Activated T-cell treated with anti-CD3 and anti-CD28 coated beads, Interleukin-2, amount 50 U/mL, for 24 hours (primary cell): ENCODE results near the gene PRM1.
A peak's percentile ranks its signal among the peaks of the same experiment; 100 is the strongest.

Source experiments
- DNase-seq: peaks from one replicate; pipeline ENCODE4 v3.0.0-alpha.2; 2020
- H3K27ac Mint-ChIP-seq: 2 replicates; pipeline ENCODE4 v1.8.0; 2020; ENCODE audit warnings: mild to moderate bottlenecking, mixed read lengths
- H3K27me3 Mint-ChIP-seq: 2 replicates; pipeline ENCODE4 v1.8.0; 2020; ENCODE audit warnings: mixed read lengths
- H3K36me3 Mint-ChIP-seq: 2 replicates; pipeline ENCODE4 v1.8.0; 2020; ENCODE audit warnings: low read depth, mixed read lengths
- H3K4me1 Mint-ChIP-seq: 2 replicates; pipeline ENCODE4 v1.8.0; 2020; ENCODE audit warnings: low read depth, mixed read lengths
- H3K4me3 Mint-ChIP-seq: 2 replicates; pipeline ENCODE4 v1.8.0; 2020; ENCODE audit warnings: mild to moderate bottlenecking, moderate library complexity, mixed read lengths
- H3K9me3 Mint-ChIP-seq: 2 replicates; pipeline ENCODE4 v1.8.0; 2020; ENCODE audit warnings: mixed read lengths

The PRM1 gene

DNA sequence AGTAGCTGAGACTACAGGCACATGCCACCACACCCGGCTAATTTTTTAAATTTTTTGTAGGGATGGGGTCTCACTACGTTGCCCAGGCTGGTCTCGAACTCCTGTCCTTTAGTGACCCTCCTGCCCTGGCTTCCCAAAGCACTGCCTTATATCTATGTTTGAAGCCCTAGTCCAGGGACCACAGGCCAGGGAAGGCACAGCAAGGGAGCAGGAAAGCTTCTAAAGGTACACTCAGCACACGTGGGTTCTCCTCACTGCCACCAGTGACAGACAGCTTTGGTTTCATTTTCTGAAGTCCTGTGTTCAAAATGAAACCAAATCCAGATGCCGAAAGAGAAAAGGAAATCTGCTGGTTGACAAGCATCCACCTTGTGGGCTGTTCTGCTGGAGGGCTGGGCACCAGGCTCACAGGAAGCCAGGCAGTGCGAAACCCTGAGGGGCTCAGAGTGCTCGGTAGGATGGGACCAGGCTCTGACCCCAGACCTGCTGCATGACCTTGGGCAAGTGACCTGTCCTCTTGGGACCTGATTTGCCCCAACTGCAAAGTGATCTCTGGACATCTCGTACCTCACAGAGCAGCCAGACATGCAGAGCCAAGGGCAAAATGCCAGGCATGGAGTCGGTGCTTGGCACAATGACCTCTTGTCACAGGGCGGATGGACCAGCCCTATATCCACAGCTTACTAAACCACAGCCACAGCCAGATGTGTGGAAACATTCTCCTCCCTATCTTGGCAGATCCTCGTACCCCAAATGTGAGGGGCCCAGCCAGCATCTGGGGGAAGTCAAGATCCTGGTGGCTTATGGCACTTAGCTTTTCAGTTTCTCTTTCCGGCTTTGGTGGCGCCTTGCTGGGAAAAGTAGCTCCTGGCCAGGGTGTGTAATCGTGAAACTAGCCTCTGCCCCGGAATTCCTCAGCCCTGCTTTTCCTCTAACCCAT is 22.3 kb downstream of the PRM1 start:
- peak; percentile 63 for DNase-seq
- peak overlapping the region; percentile 99 for H3K27ac Mint-ChIP-seq
- no peaks in the 10 kb centered on the region for H3K27me3 Mint-ChIP-seq
- peaks cover 23% of the 10 kb centered on the region for H3K36me3 Mint-ChIP-seq
- H3K4me1 Mint-ChIP-seq: peaks cover 52% of the 10 kb centered on the region
- H3K4me3 Mint-ChIP-seq: peak overlapping the region; percentile 36
- H3K9me3 Mint-ChIP-seq: no peaks in the 10 kb centered on the region

DNA sequence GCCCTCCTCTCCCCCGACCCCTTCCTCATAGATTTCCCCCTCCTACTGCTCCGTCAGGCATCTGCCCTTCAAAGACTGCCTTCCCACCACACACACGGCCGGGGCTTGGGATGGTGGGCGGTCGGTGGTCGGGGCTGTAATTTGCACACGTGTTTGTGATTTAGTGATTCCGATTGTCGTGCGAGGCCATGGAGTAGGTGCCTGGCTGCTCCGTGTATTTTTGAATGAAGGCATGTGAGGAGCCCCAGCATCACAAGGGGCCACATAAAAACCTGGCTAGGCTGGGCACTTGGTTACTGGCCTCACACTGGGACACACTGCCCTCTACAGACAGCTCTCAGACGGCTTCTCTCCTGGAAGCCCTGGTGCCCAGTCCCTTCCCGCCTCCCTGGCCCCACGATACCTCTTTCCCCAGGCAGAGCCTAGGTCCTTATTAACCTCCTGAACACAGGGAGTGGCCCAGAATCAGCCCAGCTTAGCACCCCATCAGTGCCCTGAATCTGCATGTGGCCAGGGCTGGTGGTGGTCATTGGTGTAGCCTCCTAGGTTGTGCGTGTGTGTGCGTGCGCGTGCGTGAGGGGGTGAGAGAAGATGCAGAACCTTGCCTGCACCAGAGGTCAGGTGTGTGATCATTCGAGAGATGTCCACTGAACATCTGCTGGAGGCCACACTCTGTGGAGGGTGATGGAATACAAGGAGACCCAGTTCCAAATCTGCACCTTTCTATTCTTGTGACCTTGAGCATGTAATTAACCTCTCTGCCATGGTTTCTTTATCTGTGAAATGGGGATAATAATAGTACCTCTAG is 23.8 kb downstream of the PRM1 start:
- peak; percentile 76 for DNase-seq
- Mint-ChIP-seq H3K36me3 (peaks cover 38% of the 10 kb centered on the region), H3K27ac (peak overlapping the region; percentile 99), H3K9me3 (no peaks in the 10 kb centered on the region), H3K4me3 (peak overlapping the region; percentile 98), H3K27me3 (no peaks in the 10 kb centered on the region), H3K4me1 (peaks cover 51% of the 10 kb centered on the region)

DNA sequence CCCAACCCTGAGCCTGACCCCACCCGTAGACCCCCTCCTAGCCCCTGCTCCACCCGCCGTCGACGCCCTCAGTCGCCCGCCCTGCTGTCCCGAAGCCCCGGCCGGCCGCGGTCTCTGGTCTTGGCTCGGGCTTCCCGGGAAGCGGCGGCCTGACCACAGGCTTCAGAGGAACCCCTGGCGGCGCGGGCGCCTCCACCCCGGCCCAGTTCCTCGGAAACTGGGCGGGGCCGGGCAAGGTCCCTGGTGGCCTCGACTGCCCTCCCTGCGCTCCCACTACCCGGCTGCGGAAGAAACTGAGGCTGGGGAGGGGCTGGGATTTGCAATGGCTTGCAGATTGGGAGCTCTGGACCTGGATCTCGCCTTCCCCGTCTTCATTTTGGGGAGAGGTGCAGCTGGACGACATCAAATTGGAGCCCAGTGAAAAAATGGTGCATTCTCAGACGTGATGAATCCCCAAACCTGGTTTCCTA is 24.4 kb downstream of the PRM1 start:
- Mint-ChIP-seq H3K4me3 (peak overlapping the region; percentile 98), H3K27ac (peak overlapping the region; percentile 99), H3K9me3 (no peaks in the 10 kb centered on the region), H3K36me3 (peaks cover 44% of the 10 kb centered on the region), H3K4me1 (peaks cover 53% of the 10 kb centered on the region), H3K27me3 (no peaks in the 10 kb centered on the region)
- no peak for DNase-seq

DNA sequence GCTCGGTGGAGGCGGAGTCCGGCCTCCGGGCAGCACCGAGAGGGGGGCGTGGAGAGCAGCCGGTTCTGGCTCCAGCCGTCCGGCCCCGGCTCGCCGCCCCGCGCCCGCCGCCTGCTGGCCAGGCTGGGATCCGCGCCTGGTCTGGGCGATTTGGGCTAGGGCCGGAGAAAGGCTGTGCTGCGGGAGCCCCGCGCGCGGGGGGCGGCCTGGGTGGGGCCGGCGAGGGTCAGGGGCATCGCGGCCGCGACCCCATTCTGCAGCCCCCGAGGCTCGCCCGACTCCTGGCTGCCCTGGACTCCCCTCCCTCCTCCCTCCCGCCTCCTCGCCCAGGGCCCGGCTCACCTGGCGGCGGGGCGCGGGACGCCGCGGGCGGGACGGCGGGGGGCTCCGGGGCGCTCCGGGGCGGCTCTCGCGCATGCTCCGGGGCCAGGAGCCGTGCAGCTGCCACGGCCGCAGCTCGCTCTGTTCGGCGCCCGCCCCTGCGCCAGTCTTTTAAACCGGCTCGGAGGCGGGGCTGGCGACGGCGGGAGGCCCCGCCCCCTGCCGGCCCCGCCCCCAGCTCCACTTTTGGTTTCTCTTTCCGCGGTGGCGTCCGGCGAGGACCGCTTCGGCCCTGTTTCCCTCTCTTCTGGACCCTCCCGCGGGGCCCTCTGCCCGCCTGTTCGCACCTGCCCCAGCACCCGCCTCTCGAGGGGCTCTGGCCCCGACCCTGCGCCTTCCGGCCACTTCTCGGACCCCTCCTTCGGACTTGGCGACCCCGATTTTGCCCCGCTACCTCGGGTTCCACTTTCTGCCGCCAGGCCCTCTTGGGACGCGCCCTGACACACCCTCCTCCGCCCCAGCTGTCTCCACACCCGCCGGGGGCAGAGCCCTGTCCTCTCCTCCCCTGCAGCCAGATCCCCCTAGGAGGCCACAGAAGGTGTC is 25.1 kb downstream of the PRM1 start, which contains the start of gene SOCS1:
Gene SOCS1 (minus strand): TSS at position 468 of the 924 bp plus-strand sequence. CDS start 726 bp downstream, outside the sequence.
- no peaks in the 10 kb centered on the region for H3K27me3 Mint-ChIP-seq
- peaks cover 49% of the 10 kb centered on the region for H3K36me3 Mint-ChIP-seq
- DNase-seq: peak; percentile 95
- H3K9me3 Mint-ChIP-seq: no peaks in the 10 kb centered on the region
- H3K27ac Mint-ChIP-seq: peak within 1 kb of the TSS; percentile 99
- peak within 1 kb of the TSS; percentile 98 for H3K4me3 Mint-ChIP-seq
- peaks cover 58% of the 10 kb centered on the region for H3K4me1 Mint-ChIP-seq

DNA sequence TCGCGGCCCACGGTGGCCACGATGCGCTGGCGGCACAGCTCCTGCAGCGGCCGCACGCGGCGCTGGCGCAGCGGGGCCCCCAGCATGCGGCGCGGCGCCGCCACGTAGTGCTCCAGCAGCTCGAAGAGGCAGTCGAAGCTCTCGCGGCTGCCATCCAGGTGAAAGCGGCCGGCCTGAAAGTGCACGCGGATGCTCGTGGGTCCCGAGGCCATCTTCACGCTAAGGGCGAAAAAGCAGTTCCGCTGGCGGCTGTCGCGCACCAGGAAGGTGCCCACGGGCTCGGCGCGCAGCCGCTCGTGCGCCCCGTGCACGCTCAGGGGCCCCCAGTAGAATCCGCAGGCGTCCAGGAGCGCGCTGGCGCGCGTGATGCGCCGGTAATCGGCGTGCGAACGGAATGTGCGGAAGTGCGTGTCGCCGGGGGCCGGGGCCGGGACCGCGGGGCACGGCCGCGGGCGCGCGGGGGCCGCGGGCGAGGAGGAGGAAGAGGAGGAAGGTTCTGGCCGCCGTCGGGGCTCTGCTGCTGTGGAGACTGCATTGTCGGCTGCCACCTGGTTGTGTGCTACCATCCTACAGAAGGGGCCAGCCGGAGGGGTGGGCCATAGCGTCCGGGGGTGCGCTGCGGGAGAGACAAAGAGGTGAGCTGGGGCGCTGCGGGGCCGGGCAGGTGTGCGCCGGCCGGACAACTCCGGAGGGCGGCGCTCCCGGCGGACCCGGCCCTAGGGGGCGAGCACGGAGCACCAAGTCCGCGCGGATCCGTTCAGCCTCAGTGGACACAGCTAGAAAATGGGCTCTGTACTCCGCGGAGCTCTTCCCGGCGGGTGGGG is 26.0 kb downstream of the PRM1 start:
- Mint-ChIP-seq H3K27me3 (no peaks in the 10 kb centered on the region), H3K27ac (peak overlapping the region; percentile 98), H3K9me3 (no peaks in the 10 kb centered on the region), H3K4me1 (peaks cover 63% of the 10 kb centered on the region), H3K36me3 (peaks cover 55% of the 10 kb centered on the region), H3K4me3 (peak overlapping the region; percentile 96)
- no peak for DNase-seq

DNA sequence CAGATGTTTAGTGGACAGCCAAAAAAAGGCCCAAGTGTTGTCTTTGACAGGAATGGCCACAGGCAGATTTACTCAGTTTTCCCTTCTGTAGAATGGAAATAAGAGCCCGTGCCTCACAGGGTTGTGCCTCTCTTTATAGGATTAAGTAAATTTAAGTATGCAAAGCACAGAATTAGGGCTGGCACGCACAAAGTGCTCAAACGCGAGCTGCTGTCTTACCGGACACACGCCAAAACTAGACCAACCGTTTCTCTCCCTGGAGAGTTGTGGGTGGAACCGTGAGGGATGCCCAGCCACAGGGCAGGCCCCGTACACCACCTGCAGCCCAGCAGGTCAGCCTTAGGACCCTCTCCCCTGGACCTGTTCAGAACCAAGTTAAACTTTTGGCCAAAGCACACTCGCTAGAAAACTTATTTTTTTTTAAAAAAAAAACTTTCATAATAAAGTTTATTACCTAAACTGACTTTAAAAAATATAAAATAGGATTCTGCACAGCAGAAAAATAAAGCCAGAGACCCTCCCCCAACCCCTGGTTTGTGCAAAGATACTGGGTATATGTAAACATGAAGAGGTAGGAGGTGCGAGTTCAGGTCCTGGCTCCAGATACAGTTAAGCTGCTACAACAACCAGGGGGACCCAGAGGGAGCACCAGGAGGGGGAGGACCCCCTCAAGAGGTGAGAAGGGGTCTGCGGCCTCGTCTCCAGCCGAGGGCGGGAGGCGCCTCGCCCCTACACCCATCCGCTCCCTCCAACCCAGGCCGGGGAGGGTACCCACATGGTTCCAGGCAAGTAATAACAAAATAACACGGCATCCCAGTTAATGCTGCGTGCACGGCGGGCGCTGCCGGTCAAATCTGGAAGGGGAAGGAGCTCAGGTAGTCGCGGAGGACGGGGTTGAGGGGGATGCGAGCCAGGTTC is 26.9 kb downstream of the PRM1 start:
- H3K4me3 Mint-ChIP-seq: peak overlapping the region; percentile 96
- H3K4me1 Mint-ChIP-seq: peaks cover 63% of the 10 kb centered on the region
- H3K27me3 Mint-ChIP-seq: no peaks in the 10 kb centered on the region
- peaks cover 55% of the 10 kb centered on the region for H3K36me3 Mint-ChIP-seq
- peak overlapping the region; percentile 98 for H3K27ac Mint-ChIP-seq
- peak; percentile 71 for DNase-seq
- no peaks in the 10 kb centered on the region for H3K9me3 Mint-ChIP-seq

DNA sequence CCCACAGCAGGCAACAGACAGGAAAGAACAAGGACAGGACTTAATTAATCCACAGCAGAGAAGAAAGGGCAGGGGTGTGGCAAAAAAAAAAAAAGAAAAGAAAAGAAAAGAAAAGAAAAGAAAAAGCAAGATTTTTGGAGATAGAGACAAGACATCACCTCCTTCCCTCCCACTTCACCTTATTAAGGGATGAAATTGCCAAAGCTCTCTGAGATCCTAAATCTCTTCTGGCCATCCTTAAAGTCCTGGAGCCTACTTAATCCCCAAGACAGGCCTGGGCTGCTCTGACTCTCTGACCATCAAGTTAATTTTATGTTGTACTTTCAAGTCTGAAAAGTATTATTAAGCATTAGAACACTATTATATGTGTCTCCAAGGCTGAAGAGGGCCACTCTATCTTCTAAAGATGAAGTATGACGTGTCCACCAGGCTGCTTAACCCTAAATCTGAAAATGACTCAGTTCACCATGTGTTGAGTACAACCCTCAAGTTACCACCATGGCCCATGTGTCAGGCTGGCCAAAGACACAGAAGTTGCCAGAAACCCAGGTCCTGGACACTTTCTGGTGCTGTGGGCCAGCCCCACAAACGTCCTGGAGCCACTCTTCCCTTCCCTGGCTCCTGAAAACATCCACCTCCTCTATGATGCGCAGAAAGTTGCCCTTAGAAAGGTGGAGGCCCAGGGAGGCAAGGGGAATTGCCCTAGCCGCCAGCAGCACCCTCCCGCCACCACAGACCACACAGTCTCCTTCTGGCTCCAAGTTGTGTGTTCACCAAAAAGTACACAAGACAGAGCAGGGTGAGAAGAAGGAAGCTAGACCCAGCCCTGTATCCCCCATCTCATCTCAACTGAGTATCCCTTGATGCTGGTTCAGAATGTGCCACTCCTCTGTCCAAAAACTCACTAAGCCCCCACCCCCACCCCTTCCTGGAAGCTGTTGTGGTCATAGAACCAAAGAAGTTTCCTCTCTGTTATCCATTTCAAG is 27.8 kb downstream of the PRM1 start:
- peak; percentile 78 for DNase-seq
- peak overlapping the region; percentile 98 for H3K27ac Mint-ChIP-seq
- H3K4me1 Mint-ChIP-seq: peaks cover 61% of the 10 kb centered on the region
- no peaks in the 10 kb centered on the region for H3K9me3 Mint-ChIP-seq
- peaks cover 59% of the 10 kb centered on the region for H3K36me3 Mint-ChIP-seq
- H3K27me3 Mint-ChIP-seq: no peaks in the 10 kb centered on the region
- H3K4me3 Mint-ChIP-seq: peak overlapping the region; percentile 96

DNA sequence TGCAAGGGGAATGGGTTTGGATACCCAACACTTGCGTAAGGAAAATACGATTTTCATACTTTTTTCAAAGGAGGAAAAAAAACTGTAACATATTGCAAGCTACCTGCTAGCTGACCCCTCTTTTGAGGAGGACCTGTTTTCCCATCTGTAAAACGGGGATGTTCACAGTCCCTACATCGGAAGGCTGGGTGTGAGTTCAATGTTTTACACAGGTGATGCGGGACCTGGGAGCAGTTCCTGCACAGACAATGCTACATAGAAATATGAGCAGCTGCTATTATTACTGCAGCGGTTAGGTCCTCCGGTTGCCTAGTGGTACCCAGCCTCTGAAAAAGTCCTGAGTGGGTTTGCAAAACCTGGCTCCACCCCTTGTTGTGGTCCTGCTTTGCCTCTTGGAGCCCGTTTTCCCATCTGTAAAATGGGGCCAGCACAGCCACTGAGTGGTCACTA is 28.6 kb downstream of the PRM1 start:
- Mint-ChIP-seq H3K27ac (peak overlapping the region; percentile 98), H3K4me3 (peak overlapping the region; percentile 96), H3K4me1 (peaks cover 62% of the 10 kb centered on the region), H3K36me3 (peaks cover 64% of the 10 kb centered on the region), H3K9me3 (no peaks in the 10 kb centered on the region), H3K27me3 (no peaks in the 10 kb centered on the region)
- peak; percentile 62 for DNase-seq

DNA sequence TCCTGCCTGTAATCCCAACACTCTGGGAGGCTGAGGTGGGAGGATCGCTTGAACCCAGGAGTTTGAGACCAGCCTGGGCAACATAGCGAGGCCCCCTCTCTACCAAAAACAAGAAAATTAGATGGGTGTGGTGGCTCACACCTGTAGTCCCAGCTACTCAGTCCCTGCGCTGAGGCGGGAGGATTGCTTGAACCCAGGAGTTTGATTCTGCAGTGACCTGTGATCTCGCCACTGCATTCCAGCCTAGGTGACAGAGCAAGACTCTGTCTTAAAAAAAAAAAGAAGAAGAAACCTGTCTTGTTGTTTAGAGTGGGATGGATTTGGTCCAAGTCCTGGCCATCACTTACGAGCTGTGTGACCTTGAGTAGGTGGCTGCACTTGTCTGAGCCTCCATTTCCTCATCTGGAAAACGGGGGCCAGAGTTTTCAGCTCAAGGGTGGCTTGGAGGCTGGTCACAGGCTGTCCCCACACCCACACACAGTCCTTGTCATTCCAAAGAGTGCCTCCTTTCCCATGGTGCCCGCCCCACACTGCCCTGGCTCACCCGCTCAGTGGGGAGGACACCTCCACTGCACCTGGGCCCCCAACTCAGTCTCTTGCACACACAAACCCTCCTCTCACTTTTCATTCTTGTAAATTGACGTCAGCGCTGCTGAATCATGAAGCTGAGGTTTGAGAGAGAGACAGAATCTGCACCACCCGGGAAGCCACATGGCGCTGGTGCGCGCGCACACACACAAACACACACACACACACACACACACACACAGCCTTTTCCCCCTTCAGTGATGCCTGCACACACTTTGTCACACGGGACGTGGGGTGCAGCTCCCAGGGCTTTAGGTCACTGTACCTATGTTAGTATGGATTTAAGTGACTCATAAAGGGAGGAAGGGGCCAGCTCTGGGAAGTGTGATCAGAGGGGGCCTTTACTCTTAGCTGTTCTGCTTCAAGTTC is 29.3 kb downstream of the PRM1 start:
- Mint-ChIP-seq H3K4me3 (peak overlapping the region; percentile 96), H3K27me3 (no peaks in the 10 kb centered on the region), H3K4me1 (peaks cover 61% of the 10 kb centered on the region), H3K36me3 (peaks cover 59% of the 10 kb centered on the region), H3K27ac (peak overlapping the region; percentile 98), H3K9me3 (no peaks in the 10 kb centered on the region)
- DNase-seq: peak; percentile 86

DNA sequence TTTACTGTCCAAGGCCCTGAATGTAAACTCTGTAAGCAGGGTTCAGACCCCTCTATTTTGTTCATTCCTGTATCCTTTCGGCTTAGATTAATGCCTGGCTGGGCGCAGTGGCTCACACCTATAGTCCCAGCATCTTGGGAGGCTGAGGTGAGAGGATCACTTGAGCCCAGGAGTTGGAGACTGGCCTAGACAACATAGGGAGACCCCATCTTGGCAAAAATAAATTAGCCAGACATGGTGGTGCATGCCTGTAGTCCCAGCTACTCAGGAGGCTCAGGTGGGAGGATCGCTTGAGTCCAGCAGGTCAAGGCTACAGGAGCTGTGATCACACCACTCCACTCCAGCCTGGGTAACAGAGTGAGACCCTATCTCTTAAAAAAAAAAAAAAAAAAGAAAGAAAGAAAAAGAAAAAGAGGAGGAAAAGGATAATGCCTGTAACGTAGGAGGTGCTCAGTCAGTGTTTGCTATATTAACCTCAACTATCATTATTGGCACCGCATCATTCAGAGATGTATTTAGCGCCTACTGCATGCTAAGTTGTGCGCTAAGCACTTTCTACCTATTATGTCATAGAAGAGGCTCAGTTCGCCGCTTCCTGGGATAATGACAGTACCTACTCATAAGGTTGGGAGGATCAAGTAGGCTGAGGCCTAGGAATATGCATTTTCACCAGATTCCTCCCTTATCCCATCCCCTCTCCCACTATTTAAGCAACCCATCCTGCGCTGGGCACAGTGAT is 30.2 kb downstream of the PRM1 start:
- Mint-ChIP-seq H3K27ac (peak overlapping the region; percentile 98), H3K4me1 (peaks cover 66% of the 10 kb centered on the region), H3K27me3 (no peaks in the 10 kb centered on the region), H3K9me3 (no peaks in the 10 kb centered on the region), H3K4me3 (peak overlapping the region; percentile 96), H3K36me3 (peaks cover 55% of the 10 kb centered on the region)
- DNase-seq: no peak
